Activated CD8-positive, alpha-beta memory T cell treated with anti-CD3 and anti-CD28 coated beads for 4 hours (primary cell): ENCODE measurements around the gene ADAM12.
"Not testable (repeated sequence)": the region's sequence is repeated elsewhere in the genome, so short reads cannot be mapped to it uniquely, and the experiment has no call there.

ENCODE experiments used
- DNase-seq, 2 donors: peaks; one replicate each; pipeline ENCODE4 v3.0.0-alpha.2; 2020; ENCODE audit warnings: low read depth in 2 of 2

The ADAM12 gene

DNA sequence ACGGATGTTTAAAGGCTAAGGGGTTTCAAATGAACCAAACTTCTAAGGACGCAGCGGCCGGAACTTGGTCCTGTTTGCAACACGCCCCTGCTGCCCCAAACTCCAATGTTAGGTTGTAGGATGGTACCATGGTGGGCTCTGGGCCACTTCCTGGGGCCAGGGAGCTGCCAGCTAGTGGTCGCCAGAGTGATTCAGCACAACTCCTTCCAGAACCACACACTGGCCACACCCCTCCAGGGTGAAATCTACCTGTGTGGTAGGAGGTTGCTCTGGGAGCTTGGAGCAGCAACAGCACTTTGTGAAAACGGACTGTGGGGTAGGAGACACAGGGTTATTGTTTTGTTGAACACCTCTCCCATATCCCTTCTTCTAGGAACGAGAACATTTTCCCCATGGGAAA, 330.8 kb downstream of the ADAM12 start:
- DNase-seq, result no peak

DNA sequence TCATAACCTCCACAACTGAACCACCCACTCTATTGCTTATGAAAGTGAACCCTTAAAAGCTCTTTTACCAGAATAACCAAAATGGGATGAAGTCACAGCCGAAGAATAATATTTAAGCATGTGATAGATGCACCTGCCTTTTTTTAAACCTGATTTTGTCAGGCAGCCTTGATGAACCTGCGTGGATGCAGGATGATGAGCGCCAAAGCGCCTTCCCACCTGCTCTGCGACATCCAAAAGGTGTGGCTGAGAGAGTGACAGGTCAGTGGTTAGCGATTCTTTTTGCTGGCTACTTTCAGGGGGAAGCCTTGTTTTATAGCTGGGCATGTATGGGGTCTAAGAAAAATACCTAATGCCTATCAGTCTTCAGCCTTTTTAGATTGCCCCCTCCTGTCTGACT, 334.1 kb downstream of the ADAM12 start:
- no peak for DNase-seq

DNA sequence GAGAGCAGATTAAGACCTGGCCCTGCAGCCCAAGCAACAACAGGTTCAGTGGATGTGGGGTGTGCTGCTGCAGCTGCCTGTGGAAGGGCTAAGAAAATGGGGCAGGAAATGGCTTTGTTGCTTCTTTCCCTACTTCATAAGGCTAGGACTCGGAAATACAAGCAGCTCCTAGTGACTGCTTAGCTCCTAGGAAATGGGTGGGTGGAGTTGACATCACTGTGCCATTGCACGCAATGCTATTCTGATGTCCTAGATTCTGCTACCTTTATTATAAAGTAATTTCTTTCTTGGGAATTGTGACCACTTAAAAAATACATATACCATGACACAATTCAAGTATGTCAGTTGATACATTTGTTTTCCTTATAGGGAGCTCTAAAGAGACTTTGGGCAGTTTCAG, 336.1 kb downstream of the ADAM12 start:
- no peak for DNase-seq

DNA sequence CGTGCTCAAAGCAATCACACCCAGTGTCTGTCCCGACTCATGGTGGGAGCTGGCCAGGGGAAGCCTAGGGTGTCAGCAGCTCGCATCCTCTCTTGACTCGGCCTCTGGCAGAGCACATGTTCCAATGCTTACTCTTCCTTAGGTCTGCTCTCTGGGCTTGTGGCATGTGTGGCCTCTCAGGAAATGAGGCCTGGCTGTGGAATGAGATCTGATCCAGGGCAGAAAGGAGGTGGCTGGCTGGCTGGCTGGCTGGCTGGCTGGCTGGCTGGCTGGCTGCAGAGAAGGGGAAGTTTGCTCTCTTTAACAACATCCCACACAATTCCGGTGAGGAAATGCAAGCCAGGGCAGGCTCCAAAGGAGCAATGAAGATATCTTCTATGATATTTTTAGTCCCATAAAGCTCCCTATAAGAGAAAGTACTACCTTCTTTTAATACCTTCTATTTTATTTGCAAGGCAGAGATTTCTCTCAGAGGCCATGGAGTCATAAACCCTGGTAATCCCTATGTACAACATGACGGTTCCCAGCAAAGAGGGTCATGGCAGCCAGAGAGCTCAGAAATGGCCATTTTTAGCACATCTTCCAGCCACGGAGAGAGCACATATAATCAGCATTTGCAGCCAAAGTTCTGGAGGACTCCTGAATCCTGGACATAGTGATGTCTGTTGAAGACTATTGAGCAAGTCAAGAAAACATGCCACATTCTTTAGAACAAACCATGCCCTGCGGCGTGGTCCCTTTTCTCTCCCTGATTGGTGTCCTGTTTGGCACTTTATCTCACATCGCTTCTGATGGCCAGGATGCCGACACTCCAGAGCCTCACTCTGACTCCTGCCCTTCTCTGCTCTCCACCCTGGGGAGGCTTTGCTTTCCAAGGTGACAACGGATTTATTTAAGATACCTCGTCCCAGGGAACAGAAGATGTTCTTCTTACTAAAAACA, 338.2 kb downstream of the ADAM12 start:
- no peak for DNase-seq

DNA sequence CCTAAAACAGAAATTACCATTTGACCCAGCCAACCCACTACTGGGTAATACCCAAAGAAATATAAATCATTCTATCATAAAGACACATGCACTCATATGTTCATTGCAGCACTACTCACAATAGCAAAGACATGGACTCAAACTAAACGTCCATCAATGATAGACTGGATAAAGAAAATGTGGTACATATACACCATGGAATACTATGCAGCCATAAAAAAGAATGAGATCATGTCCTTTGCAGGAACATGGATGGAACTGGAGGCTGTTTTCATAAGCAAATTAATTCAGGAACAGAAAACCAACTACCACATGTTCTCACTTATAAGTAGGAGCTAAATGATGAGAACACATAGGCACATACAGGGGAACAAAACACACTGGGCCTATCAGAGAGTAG, 340.5 kb downstream of the ADAM12 start:
- DNase-seq, result not testable (repeated sequence)

DNA sequence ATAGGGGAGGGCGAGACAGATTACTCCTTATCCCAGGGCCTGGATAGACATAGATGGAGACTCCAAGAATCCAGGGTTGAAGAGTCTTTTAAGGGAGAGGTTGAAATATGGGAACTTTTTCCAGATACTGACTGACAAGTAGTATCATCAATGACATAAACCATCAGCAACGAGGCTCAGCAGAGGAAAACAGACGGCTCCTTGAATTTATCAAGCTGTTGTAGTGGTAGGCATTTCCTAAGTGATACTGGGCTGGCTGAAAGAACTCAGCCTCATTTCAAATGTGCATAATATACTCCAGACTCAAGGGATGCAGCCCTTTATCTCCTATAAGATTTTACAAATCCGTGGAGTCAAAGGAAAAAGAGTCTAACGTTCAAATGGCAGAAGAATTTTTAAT, 341.4 kb downstream of the ADAM12 start:
- no peak for DNase-seq

DNA sequence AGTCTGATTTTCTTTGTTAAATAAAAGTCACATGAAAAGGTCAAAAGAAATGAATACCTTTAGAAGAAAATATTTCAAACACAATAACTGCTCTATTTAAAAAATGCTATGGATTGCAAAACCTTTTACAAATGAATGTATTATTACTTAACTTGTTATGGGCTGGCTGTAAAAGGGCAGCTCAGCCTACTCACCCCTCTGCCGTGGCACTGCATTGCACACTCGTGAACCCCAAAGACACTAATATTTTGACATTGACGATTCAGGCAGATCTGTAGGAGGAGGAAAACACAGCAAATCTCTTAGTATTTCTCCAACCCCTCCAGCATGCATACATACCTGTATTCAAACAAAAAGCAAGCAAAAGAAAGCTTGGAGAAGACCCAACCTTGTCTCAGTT, 342.4 kb downstream of the ADAM12 start:
- DNase-seq, result no peak

DNA sequence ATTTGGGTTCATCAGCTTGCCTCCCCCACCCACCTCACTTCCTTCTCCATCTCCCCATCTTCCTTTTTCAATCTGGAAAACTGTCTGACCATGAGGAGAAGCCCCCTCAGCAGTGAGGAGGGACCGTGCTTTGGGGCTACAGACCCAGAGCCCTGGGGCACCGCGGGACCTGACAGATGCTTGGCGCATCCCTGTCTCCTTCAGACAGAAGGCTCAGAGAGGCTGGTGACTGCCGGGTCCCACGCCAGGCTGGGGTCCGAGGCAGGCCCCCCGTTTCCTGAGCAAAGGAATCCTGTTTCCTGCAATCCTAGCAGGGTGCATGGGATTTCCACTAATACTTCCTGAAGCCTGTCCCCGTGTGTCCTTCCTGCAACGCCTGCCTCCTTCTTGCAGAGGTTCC, 344.9 kb downstream of the ADAM12 start:
- DNase-seq, result no peak

DNA sequence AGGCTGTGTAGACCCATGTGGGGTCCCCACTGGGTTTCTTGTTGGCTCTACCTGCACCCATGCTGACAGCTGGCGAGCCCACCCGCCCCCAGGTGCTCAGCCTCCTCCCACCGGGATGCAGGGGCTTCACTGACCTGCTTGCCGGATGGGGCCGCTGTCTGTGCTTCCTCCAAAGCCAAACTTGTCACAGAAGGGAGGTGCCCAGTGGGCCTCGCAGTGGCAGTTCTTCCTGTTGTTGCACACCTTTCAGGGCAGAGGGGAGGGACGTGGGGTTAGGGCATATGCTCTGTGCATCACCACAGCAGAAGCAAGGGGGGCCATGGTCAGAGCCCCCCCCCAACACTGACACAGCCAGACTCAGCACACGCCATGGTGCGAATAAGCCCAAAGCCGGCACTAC, 345.4 kb downstream of the ADAM12 start:
- no peak for DNase-seq

DNA sequence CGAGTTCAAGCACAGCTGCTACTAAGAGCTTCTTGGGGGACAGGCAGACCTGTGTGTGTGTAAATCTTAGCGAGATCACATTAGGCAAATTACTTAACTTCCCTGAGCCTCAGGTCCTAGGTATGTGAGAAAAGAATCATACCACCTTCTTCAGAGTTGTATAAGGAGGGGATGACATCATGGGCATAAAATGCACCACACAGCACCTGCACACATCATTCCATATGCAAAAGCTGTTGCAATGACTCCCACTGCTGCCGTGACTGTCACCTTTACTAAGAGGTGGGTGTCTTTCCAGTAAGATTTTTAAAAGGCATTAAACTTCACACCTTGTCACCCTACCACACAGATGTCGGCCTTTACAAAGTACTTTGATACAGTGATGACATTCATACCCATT, 345.9 kb downstream of the ADAM12 start:
- no peak for DNase-seq

DNA sequence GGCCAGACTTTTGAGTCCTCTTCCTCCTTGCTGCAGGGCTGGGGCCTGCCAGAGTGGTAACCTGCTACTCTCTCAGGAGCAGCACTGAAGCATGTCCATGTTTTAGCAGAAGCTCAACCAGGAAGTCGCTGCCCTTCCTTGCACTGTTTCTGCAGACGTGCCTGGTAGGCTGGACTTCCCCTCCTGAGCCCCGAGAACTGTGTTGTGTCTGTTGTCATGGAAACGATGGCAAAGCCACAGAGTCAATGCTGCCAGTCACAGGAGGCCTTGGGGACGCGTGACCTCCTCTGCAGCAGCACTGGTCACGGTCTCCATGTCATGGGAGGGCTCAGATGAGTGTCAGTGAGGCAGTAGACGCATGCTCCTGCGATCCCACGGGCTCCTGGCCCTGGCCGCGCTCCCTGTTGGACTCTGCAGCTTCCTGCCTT, 346.5 kb downstream of the ADAM12 start:
- DNase-seq, result peak; percentile 42 to 63

DNA sequence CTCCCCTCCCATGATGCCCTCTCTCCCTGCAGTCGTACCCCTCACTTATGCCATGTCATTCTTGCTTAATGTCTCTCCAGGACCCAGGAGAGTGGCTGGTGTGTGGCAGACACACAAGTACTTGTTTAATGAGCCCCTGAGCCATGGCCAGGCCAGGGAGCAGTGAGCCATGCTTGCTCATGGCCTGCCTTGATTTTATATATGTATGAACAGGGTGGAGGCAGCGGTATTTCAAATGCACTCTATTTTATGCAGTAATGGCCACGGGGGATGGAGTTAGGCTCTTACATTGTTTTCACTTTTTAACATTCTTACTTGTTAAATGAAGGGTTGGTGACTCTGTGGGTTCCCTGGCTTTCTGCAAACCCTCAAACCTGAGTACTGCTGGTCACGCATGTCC, 347.2 kb downstream of the ADAM12 start:
- DNase-seq, result no peak

DNA sequence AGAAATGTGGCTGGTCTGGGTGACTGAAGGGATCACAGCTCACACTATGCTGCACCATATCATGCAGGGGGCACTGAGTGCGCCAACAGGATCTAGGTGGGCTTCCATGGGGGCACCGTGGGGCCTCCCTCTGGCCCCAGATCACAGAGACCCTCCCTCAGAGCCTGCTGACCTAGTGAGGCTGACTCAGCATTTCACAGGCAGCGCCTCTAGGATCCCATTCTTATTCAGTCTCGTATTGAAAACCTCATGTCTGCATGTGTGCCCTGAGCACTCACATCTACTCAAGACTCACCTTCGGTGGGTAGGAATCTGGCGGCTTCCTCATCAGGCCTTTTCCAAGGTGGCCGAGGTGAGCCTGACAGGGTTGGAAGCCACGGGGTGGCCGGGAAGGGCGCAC, 350.3 kb downstream of the ADAM12 start:
- DNase-seq, result no peak

DNA sequence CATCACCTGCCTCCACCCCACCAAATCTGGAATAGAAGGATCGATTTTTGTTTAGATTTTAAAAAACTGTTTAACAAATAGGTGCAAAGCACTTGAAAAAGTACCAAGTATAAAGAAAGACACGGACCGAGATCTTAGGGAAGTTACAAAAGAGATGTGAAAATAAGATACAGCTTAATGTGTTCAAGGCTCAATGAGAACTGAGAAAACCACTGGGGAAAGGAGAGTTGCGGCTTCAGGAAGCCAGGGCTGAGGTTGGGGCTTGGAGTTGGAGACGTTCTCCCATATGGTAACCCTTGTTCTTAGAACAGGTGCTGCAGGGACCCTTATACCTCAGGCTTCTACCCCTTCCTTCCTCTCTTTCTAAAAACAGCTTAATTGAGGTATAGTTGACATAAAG, 351.8 kb downstream of the ADAM12 start:
- DNase-seq, result no peak

DNA sequence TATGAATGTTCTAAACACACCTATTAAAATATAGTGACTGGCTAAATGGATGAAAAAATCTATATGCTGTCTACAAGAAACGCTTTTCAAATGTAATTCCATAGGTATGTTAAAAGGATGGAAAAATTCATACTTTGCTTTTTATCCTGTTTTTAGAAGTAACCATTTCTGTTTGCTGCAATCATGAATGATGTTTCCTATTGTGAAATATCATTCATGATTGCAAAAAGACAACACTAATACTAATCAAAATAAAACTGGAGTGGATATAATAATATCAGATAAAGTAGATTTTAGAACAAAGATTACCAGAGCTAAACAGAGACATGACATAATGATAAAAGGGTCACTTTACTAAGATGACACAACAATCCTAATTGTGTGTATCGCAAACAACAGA, 353.7 kb downstream of the ADAM12 start:
- no peak for DNase-seq

DNA sequence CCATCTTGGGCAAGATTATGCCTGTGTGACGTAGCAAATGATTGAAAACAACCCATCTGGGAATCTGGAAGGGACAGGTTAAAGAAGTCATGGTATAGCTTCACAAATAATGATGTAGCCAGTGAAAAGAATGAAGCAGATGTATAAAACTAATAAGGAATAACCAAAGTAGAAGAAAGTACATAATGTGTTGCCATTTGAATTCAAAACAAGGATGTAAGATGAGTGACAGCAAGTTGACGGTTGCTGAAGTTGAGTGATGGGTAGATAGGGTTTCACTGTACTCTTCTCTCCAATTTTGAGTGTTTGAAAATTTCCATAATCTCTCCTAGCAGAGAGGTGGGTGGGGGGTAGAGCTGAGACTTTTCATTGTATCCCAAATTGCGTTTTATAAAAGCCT, 358.3 kb downstream of the ADAM12 start:
- DNase-seq, result no peak

DNA sequence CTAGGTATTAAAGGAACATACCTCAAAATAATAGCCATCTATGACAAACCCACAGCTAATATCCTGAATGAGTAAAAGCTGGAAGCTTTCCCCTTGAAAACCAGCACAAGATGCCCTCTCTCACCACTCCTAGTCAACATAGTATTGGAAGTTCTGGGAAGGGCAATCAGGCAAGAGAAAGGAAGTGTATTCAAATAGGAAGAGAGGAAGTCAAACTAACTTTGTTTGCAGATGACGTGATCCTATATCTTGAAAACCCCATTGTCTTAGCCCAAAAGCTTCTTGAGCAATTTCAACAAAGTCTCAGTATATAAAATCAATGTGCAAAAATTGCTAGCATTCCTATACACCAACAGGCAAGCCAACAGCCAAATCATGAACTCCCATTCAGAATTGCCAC, 360.6 kb downstream of the ADAM12 start:
- no peak for DNase-seq

DNA sequence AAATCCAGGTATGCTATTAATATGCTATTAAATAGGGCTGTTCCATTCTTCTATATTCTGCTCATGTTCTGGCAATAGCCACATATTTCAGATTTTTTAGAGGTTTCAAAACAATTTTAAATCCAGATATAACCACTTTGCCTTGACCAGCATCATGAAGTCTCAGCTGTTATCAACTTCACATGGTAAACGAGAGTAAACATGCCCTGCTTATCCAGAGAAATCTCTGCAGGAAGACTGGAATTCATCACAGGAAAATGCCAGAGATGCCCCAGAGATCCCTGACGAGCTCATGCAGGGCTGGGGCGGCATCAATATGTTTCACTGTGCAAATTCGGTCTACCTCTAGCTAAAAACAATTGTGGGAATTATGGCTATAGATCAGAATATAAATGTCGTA, 365.4 kb downstream of the ADAM12 start:
- no peak for DNase-seq

DNA sequence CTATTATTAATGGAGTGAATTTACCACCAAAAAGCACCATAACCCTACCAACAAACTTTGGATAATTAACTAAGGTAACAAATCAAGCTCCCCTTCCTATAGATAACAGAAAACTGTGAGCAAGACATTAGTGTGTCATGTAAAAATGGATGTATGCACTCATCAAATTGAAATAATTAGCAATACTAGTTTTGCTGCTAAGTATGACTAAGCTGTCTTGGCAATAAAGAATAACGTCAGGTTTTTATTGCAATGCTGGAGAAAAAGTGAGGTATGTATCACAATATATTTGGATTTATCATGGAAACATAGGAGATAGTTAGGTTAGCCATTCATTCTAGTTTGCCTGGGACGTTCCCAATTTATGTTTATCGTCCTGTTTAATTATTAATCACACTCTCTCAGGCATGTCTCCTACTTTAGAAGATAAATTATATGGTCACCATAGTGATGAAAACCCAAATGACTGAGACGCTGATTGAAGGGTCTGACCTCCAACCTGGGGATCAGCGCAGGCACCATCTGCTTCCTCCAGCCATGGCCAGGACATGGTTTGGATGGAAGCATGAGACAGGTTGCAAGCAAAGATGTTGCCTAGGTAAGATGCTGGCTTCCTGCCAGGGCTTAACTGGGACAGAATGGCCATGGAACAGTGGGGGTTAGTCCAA, 366.3 kb downstream of the ADAM12 start:
- no peak for DNase-seq

DNA sequence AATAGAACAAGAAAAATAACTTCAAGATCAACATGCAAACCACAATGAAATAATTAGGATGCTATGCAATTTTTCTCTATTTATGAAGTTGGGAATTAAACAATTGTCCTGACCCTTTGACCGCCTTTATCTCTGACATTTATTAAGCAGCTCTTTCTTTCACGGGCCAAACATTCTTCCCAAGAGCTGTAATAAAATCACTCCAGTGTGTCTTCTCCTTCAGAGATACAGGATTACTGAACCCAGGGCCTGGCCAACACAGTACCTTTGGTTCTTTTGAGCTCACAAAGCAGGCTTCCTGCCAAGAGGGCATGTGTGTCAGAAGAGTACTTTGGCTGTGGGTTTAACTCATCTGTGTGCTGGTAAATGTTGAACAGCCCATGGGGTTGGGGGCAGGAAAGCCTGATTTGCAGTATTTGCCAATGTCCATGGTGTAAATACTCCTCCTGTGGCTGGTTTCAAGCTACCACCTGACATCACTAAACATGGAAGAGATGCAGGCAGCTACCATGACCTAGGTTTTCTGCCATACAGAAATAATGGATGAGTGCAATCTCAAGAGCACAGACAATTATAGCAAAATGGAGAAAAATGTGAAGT, 370.2 kb downstream of the ADAM12 start:
- no peak for DNase-seq

DNA sequence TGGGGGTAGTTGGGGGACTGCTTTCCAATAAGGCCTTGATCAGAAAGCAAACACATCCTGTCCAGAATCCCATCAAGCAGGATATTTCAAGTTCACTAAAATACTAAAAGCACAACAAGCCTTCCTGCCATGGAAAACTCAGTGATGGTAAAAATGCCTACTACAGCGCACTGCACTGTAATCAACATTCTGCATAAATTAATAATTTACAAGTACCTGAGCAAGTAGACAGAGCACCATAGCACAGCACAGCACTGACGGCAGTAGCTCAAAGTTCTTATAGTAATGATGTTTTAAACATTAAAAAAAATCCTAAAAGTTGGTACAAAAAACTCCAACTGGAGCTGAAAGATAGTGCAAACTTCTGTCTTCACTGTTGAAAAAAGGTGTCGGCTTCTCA, 371.4 kb downstream of the ADAM12 start:
- no peak for DNase-seq

DNA sequence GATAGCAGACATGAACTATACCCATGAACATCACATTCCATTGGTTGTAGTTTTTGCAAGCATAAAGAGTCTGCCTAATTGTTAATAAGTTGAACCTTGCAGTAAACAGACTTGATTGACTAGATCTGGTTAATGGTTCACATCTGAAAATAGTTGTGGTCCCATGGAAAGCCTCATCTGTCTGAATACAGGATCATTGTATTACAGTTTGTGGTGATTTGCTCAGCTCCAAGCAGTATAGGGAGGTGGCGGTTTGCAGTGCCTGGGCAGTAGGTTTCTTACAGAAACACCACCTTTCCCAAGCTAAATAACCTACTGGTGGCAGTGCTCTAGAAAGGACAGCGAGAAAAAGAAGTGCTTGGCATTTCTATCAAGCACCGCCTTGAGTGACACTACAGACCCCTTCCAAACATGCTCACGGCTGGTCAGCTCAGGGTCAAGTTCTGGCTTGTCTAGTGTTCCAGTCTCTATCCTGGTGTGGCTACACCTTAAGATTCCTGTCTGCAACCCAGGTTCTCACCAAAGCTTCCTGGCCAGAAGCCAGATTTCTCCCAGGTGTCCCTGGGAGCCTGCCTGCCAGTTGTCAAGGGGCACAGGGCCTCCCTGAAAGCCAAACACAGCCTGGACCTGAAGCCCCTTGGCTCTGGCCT, 372.0 kb downstream of the ADAM12 start:
- DNase-seq, result no peak
